K562 (cell line): ENCODE measurements around the gene LTA. TPM values are rescaled to one million over a fixed set of nuclear protein-coding genes. Genes with fewer than 3 reads are reported as not detected.
A peak's percentile ranks its signal among the peaks of the same experiment; 100 is the strongest.

Experiments used
- CGGBP1 ChIP-seq: fragments of 250-450 bp; sonication (Bioruptor Pico); IDR thresholded peaks from 2 replicates; pipeline ENCODE4 v1.9.0; 2021; ENCODE audit warnings: mild to moderate bottlenecking
- CREM ChIP-seq: IDR thresholded peaks from 2 replicates; pipeline ENCODE4 v1.6.1; 2014; ENCODE audit warnings: antibody characterized with exemption, low read depth
- DIDO1 ChIP-seq: fragments of 450-650 bp; IDR thresholded peaks from 2 replicates; pipeline ENCODE4 v1.6.1; 2016; ENCODE audit warnings: low read depth, missing biosample characterization, missing genetic modification characterization
- EP300 ChIP-seq: IDR thresholded peaks from 2 replicates; pipeline ENCODE4 v1.6.1; 2012; ENCODE audit warnings: low read length, improper control_type of control experiment
- FOS ChIP-seq: IDR thresholded peaks from 3 replicates; pipeline ENCODE4 v1.6.1; 2011; ENCODE audit not compliant: insufficient read length; ENCODE audit errors: extremely low read depth
- GMEB1 ChIP-seq: fragments of 250-450 bp; sonication (Bioruptor Pico); IDR thresholded peaks from 2 replicates; pipeline ENCODE4 v1.4.0; 2020; ENCODE audit warnings: mild to moderate bottlenecking
- HBP1 ChIP-seq: fragments of 450-650 bp; formaldehyde crosslinking; IDR thresholded peaks from 2 replicates; pipeline ENCODE4 v1.4.0; 2022; ENCODE audit warnings: missing genetic modification characterization
- IRF9 ChIP-seq: fragments of 450-650 bp; IDR thresholded peaks from 2 replicates; pipeline ENCODE4 v1.6.1; 2016; ENCODE audit warnings: missing biosample characterization, missing genetic modification characterization
- MAFK ChIP-seq: IDR thresholded peaks from 2 replicates; pipeline ENCODE4 v1.6.1; 2011; ENCODE audit warnings: low read length, improper control_type of control experiment
- SIN3B ChIP-seq: fragments of 450-650 bp; IDR thresholded peaks from 2 replicates; pipeline ENCODE4 v1.6.1; 2017; ENCODE audit warnings: low read depth, mild to moderate bottlenecking, moderate library complexity
- SMAD4 ChIP-seq: fragments of 250-450 bp; sonication (Bioruptor Pico); conservative IDR thresholded peaks from 2 replicates; pipeline ENCODE4 v1.8.0; 2021; ENCODE audit warnings: inconsistent platforms, mild to moderate bottlenecking, moderate library complexity
- SNAPC5 ChIP-seq: fragments of 250-450 bp; sonication (Bioruptor Pico); IDR thresholded peaks from 2 replicates; pipeline ENCODE4 v1.8.0; 2021; ENCODE audit warnings: moderate library complexity, mild to moderate bottlenecking, inconsistent platforms
- TAF7 ChIP-seq: fragments of 450-650 bp; IDR thresholded peaks from 2 replicates; pipeline ENCODE4 v1.6.1; 2016; ENCODE audit warnings: missing genetic modification characterization, missing compliant biosample characterization
- TBP ChIP-seq: optimal IDR thresholded peaks from 2 replicates; pipeline ENCODE3; 2011; ENCODE audit warnings: low read depth, low read length, improper control_type of control experiment
- ZBED1 ChIP-seq: IDR thresholded peaks from 2 replicates; pipeline ENCODE4 v1.6.1; 2014
- ZBTB34 ChIP-seq: fragments of 250-450 bp; sonication (Bioruptor Pico); IDR thresholded peaks from 2 replicates; pipeline ENCODE4 v1.8.0; 2021; ENCODE audit warnings: mild to moderate bottlenecking, moderate library complexity
- ZFP36 ChIP-seq: fragments of 150-350 bp; IDR thresholded peaks from 2 replicates; pipeline ENCODE4 v1.6.1; 2018; ENCODE audit warnings: low read length, low read depth; ENCODE audit not compliant: partially characterized antibody
- ZKSCAN1 ChIP-seq: fragments of 150-350 bp; IDR thresholded peaks from 2 replicates; pipeline ENCODE4 v1.6.1; 2016; ENCODE audit warnings: low read depth, low read length
- ZNF134 ChIP-seq: fragments of 250-450 bp; sonication (Bioruptor Pico); conservative IDR thresholded peaks from 2 replicates; pipeline ENCODE4 v1.4.0; 2020
- ZNF184 ChIP-seq: sonication (generic); formaldehyde crosslinking; IDR thresholded peaks from 2 replicates; pipeline ENCODE4 v1.5.0; 2020; ENCODE audit warnings: missing genetic modification reagents
- ZNF311 ChIP-seq: fragments of 250-450 bp; sonication (Bioruptor Pico); IDR thresholded peaks from 2 replicates; pipeline ENCODE4 v1.4.0; 2020; ENCODE audit warnings: mild to moderate bottlenecking, moderate library complexity
- ZNF586 ChIP-seq: fragments of 450-650 bp; formaldehyde crosslinking; conservative IDR thresholded peaks from 2 replicates; pipeline ENCODE4 v1.4.0; 2020; ENCODE audit warnings: mild to moderate bottlenecking, moderate library complexity
- ZNF644 ChIP-seq: fragments of 200-800 bp; sonication (Bioruptor generic); IDR thresholded peaks from 2 replicates; pipeline ENCODE4 v1.6.1; 2016; ENCODE audit warnings: low read depth, missing genetic modification characterization, missing compliant biosample characterization
- ZNF766 ChIP-seq: fragments of 200-800 bp; sonication (Bioruptor generic); conservative IDR thresholded peaks from 2 replicates; pipeline ENCODE4 v1.6.1; 2016; ENCODE audit warnings: missing genetic modification characterization, missing compliant biosample characterization
- polyA plus RNA-seq, 8 experiments: library from polyadenylated mRNA; depleted of rRNA in 4 of 8; stranded (reverse) in 5 of 8; unstranded in 3 of 8; fragments of >200 nt; fragmentation: Nextera tagmentation in 2 of 8; fragmentation: Illumina TruSeq in 1 of 8; extraction: Ambion mirVana in 2 of 8; extraction: Trizol in 1 of 8; gene quantifications; 2 replicates each; pipeline versions ENCODE4 v1.2.1 to v1.2.3, GENCODE V29; 2011 to 2014; ENCODE audit warnings: inconsistent platforms in 1 of 8, missing spikeins in 1 of 8
- total RNA-seq, 7 experiments: library from RNA; depleted of rRNA in 6 of 7; stranded (reverse); fragments of >200 nt in 6 of 7; fragmentation: Illumina TruSeq in 2 of 7; extraction: Trizol in 2 of 7; gene quantifications; 2 replicates each; pipeline versions ENCODE4 v1.2.1 to v1.2.3, GENCODE V29; 2011 to 2021; ENCODE audit warnings: low replicate concordance in 1 of 7

Gene LTA
- total and polyA plus RNA-seq, 9 of the 15 experiments (the other 6 are each of a cell fraction or from before 2014, with no cell fraction given) = 0.80 TPM; not detected in 8

- TF ChIP-seq CGGBP1 (CRISPR knock-in tag) (no peak), HBP1 (0 out of 2 replicates have a peak, but pooled peaks have one; percentile 64), EP300 (peak; percentile 37; the same call in 1 of the 2 replicates), ZBED1 (peak; percentile 63; the same call in 1 of the 2 replicates), IRF9 (tag) (peak; percentile 69; the same call in 1 of the 2 replicates), SMAD4 (CRISPR knock-in tag) (peak; percentile 76), SNAPC5 (CRISPR knock-in tag) (no peak), ZNF766 (CRISPR knock-in tag) (peak; percentile 64), GMEB1 (CRISPR knock-in tag) (peak; percentile 61), ZBTB34 (CRISPR knock-in tag) (no peak), CREM (peak; percentile 98), ZNF644 (tag) (peak; percentile 83; the same call in 1 of the 2 replicates), SIN3B (peak; percentile 54; the same call in 1 of the 2 replicates), ZKSCAN1 (peak; percentile 69; the same call in 1 of the 2 replicates), MAFK (peak; percentile 27; the same call in 1 of the 2 replicates), ZNF134 (CRISPR knock-in tag) (0 out of 2 replicates have a peak, but pooled peaks have one; percentile 26), TBP (peak; percentile 88), DIDO1 (peak; percentile 92), ZNF311 (CRISPR knock-in tag) (no peak), TAF7 (tag) (peak; percentile 77), ZNF184 (CRISPR knock-in tag) (no peak), FOS (no peak), ZNF586 (no peak), ZFP36 (peak; percentile 33)
Observed at GRCh38 chr6:31546958-31547726, 24.9 kb upstream of the LTA start, which contains the start of gene NFKBIL1 (continued).
